Adrenal gland (tissue), 12 donors: ENCODE data around the gene MYO1B. TPM values are rescaled to one million over a fixed set of nuclear protein-coding genes. Genes with fewer than 3 reads are reported as not detected.

Source experiments
- DNase-seq, 7 donors: peaks; one replicate each; pipeline ENCODE4 v3.0.0-alpha.2; 2019 to 2020
- H3K27ac ChIP-seq, 5 donors: fragments of 200-600 bp; sonication (generic) in 4 of 5; 1 replicate in 3 of 5; 2 replicates in 2 of 5; pipeline versions ENCODE4 v1.5.1 to v1.8.0; 2016 to 2020; ENCODE audit warnings: mild to moderate bottlenecking in 1 of 5
- H3K27me3 ChIP-seq: fragments of 200-600 bp; 2 replicates; pipeline ENCODE4 v1.8.0; 2021
- H3K36me3 ChIP-seq, 2 donors: fragments of 200-600 bp; replicated peaks in 1 of 2; 1 replicate in 1 of 2; 2 replicates in 1 of 2; pipeline versions ENCODE4 v1.5.1 to v1.8.0; 2018 to 2022
- H3K4me1 ChIP-seq, 2 donors: fragments of 200-600 bp; replicated peaks in 1 of 2; 1 replicate in 1 of 2; 2 replicates in 1 of 2; pipeline versions ENCODE4 v1.5.1 to v1.8.0; 2018 to 2021
- H3K4me3 ChIP-seq, 4 donors: fragments of 200-600 bp; sonication (generic) in 3 of 4; one replicate each; pipeline ENCODE4 v1.5.1; 2016 to 2018
- H3K9me3 ChIP-seq, 3 donors: fragments of 200-600 bp; sonication (generic) in 1 of 3; replicated peaks in 1 of 3; 1 replicate in 2 of 3; 2 replicates in 1 of 3; pipeline versions ENCODE4 v1.5.1 to v1.8.0; 2016 to 2021
- CTCF ChIP-seq, 6 experiments: fragments of 450-650 bp in 4 of 6; fragments of 200-600 bp in 2 of 6; sonication (generic) in 1 of 6; IDR thresholded peaks; 1 replicate in 5 of 6; 2 replicates in 1 of 6; pipeline versions ENCODE4 v1.5.1 to v1.8.0; 2016 to 2021; ENCODE audit warnings: antibody characterized with exemption in 6 of 6, mild to moderate bottlenecking in 2 of 6, moderate library complexity in 1 of 6
- POLR2A ChIP-seq, 2 donors: fragments of 450-650 bp; IDR thresholded peaks; one replicate each; pipeline ENCODE4 v1.6.1; 2017; ENCODE audit warnings: antibody characterized with exemption in 2 of 2, mild to moderate bottlenecking in 2 of 2, moderate library complexity in 1 of 2
- WGBS, 4 donors: extraction: QIAGEN DNeasy Blood & Tissue Kit in 2 of 4; methylation state at CpG; one replicate each; pipeline versions ENCODE4 v1.1.5 to v1.1.7; 2013 to 2017; 5-methylcytosine and 5-hydroxymethylcytosine counted together
- intact Hi-C, 2 donors: fragments of 100-400 bp; cut with DNase I; formaldehyde crosslinking; loops; one replicate each; pipeline versions ENCODE4 v1.14.1 to v1.15.0; 2022 to 2023
- polyA plus RNA-seq, 3 donors: library from polyadenylated mRNA; stranded (reverse); fragments of 200-250 nt in 2 of 3; fragments of 350-450 nt in 1 of 3; fragmentation: Illumina TruSeq in 1 of 3; extraction: RNeasy Lipid Tissue Mini Kit (QIAGEN cat#74804) in 1 of 3; gene quantifications; one replicate each; pipeline ENCODE4 v1.2.3, GENCODE V29; 2013 to 2014
- total RNA-seq, 9 donors: library from RNA; depleted of rRNA in 4 of 9; stranded (reverse); fragments of >200 nt in 4 of 9; fragments of 120-200 nt in 1 of 9; fragmentation: NEBNext Ultra II Directional in 1 of 9; extraction: Animal tissue kit (Norgen Biotek cat#: 25700) in 1 of 9; gene quantifications; one replicate each; pipeline versions ENCODE4 v1.1.0 to v1.2.4, GENCODE V29; 2013 to 2023
- donor health status: healthy with polysubstance abuse.
- donor health status: Bipolar disorder and iron deficiency.
- donor health status: DM: yes; HTN: yes; CAD: no.
- donor health status: DM: no; HTN: no; CAD: no.
- donor health status: DM: no; HTN: no; CAD: no.
- donor health status: DM: yes; HTN: yes; CAD: no.

The MYO1B gene
- total and polyA plus RNA-seq, 12 donors: 6.9 to 24.0 (median 14.0) TPM

DNA sequence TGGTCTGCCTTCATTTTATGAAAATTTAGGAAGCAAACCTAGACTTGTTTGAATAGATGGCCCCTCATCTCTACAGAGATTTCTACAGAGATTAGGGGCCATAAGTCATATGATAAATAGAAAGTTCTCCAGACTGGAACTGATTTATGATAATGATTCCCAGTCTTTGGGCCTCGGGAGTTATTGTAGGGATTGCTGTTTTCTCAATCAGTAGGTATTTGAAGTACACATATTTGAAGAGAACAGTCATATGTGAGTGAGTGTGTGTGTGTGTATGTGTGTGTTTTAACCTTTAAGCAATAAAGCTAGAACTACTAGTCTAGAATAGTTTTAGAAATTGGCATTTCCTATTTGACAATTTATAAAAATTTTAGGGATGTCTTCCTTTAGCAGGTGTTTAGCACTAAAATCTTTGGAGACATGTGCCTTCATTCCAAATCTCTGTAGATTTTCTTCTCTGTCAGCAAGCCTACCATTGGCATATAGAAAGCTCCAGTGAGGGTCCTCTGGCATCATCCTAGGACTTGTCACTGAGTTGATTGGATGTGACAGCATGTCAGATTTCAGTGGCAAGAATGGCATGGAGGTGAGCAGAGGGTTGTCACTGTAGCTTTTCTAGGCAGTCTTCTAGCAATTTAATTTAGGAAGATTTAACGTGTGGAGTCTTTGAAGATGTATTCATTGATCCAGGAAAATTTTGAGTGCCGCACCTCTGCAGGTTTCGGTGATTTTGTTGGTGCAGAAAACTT, 71.2 kb downstream of the MYO1B start:
- TF ChIP-seq POLR2A (IDR thresholded peaks at IDR 0.05): no peak
- no peak for TF ChIP-seq CTCF (IDR thresholded peaks at IDR 0.05)
- intact Hi-C loops: no loop called here
- H3K4me1 ChIP-seq: peaks cover 0 to 3% of the 10 kb centered on the region in 2 donors
- H3K27me3 ChIP-seq: no peaks in the 10 kb centered on the region
- no peak overlapping the region for H3K27ac ChIP-seq
- no peak for DNase-seq
- WGBS, 4 donors: 55 to 83% (median 70%) methylated on average over 4 of the region's 4 CpGs
- no peaks in the 10 kb centered on the region for H3K9me3 ChIP-seq
- H3K4me3 ChIP-seq: no peak overlapping the region
- H3K36me3 ChIP-seq: no peaks in the 10 kb centered on the region

GRCh38 chr2:191318037-191318728, 73.0 kb downstream of the MYO1B start:
- H3K36me3 ChIP-seq: no peaks in the 10 kb centered on the region
- H3K27me3 ChIP-seq: no peaks in the 10 kb centered on the region
- WGBS, 4 donors: 36 to 49% (median 43%) methylated on average over 4 of the region's 4 CpGs
- H3K4me1 ChIP-seq: peaks cover 4 to 15% of the 10 kb centered on the region in 2 donors
- H3K27ac ChIP-seq: no peak overlapping the region
- TF ChIP-seq CTCF (IDR thresholded peaks at IDR 0.05) (no peak), POLR2A (IDR thresholded peaks at IDR 0.05) (no peak)
- no peaks in the 10 kb centered on the region for H3K9me3 ChIP-seq
- no peak for DNase-seq
- intact Hi-C loops: no loop called here
- H3K4me3 ChIP-seq: no peak overlapping the region

GRCh38 chr2:191318729-191319078, 73.5 kb downstream of the MYO1B start:
- DNase-seq: no peak
- Histone ChIP-seq H3K27ac (no peak overlapping the region), H3K4me1 (peaks cover 4 to 15% of the 10 kb centered on the region in 2 donors), H3K36me3 (no peaks in the 10 kb centered on the region), H3K9me3 (no peaks in the 10 kb centered on the region), H3K4me3 (no peak overlapping the region), H3K27me3 (no peaks in the 10 kb centered on the region)
- intact Hi-C loops: no loop called here
- TF ChIP-seq CTCF (IDR thresholded peaks at IDR 0.05) (no peak), POLR2A (IDR thresholded peaks at IDR 0.05) (no peak)

DNA sequence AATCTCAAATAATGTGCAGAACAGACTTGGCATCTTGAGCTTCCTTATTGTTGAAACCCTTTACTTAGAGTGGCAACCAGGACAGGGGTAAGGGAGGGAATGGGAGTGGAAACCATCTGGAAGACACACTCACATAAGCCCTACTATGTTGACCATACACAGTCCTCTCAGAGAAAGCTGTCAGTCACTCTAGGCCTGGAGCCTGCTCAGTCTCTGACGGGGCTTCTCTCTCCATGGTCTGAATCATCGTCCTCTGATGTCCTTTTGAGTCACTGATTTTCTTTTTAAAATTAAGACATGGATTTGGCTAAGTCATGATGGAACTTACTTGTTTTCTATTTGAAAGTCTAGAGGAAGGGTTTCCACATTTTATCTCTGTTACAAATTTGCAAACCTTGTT, 74.0 kb downstream of the MYO1B start:
- no peak overlapping the region for H3K27ac ChIP-seq

More for the DNA sequence above, 74.0 kb downstream of the MYO1B start:
- Histone ChIP-seq H3K9me3 (no peaks in the 10 kb centered on the region), H3K27me3 (no peaks in the 10 kb centered on the region), H3K36me3 (no peaks in the 10 kb centered on the region), H3K4me3 (no peak overlapping the region), H3K4me1 (peaks cover 4 to 15% of the 10 kb centered on the region in 2 donors)
- intact Hi-C loops: no loop called here
- DNase-seq: no peak
- no peak for TF ChIP-seq POLR2A (IDR thresholded peaks at IDR 0.05)
- WGBS, 4 donors: 65 to 80% (median 69%) methylated on average over 2 of the region's 2 CpGs
